Measurements from ENCODE around the gene FBXO47.
A peak's percentile ranks its signal among the peaks of the same experiment; 100 is the strongest.
"Not testable (repeated sequence)": the region's sequence is repeated elsewhere in the genome, so short reads cannot be mapped to it uniquely, and the experiment has no call there.

FBXO47 gene

DNA sequence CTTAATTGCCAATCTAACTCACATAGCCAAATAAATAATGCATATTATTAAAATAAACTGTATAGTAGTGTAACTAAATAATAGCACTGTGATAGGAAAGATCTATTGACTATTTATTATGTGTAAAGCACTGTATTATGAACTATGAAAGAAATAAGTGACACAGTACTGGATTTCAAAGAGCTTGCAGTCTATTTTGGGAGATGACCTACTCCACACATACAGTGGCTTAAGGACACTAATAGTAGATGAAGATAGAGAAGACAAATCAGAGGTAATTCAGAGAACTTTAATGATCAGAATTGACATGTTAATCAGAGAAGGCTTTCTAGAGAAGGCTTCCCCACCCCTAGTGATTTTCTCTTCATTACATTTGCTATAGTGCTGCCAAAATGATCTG, 27.2 kb downstream of the FBXO47 start:
- TF ChIP-seq, protein P1, sequence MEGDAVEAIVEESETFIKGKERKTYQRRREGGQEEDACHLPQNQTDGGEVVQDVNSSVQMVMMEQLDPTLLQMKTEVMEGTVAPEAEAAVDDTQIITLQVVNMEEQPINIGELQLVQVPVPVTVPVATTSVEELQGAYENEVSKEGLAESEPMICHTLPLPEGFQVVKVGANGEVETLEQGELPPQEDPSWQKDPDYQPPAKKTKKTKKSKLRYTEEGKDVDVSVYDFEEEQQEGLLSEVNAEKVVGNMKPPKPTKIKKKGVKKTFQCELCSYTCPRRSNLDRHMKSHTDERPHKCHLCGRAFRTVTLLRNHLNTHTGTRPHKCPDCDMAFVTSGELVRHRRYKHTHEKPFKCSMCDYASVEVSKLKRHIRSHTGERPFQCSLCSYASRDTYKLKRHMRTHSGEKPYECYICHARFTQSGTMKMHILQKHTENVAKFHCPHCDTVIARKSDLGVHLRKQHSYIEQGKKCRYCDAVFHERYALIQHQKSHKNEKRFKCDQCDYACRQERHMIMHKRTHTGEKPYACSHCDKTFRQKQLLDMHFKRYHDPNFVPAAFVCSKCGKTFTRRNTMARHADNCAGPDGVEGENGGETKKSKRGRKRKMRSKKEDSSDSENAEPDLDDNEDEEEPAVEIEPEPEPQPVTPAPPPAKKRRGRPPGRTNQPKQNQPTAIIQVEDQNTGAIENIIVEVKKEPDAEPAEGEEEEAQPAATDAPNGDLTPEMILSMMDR (IDR thresholded peaks at IDR 0.05): no peak
- DNase-seq (ENCODE audit: low spot score): no peak
- Histone ChIP-seq H3K4me3 (no peak overlapping the region), H3K27ac (no peak overlapping the region)

DNA sequence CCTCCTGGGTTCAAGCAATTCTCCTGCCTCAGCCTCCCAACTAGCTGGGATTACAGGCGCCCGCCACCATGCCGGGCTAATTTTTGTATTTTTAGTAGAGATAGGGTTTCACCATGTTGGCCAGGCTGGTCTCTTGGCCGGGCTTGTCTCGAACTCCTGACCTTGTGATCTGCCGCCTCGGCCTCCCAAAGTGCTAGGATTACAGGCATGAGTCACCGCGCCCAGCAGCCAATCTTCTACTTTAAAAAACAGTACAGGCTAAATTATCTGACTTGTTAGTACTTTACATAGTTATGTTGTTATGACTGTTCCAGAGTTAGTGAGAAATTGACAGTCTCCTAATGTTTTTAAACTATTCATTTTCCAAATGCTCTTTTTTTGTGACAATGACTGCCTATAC, 33.2 kb downstream of the FBXO47 start:
- H3K4me3 ChIP-seq; DNase-seq (ENCODE audit: low spot score): not testable (repeated sequence)
- peak overlapping the region; percentile 6 to 69 for H3K27ac ChIP-seq

DNA sequence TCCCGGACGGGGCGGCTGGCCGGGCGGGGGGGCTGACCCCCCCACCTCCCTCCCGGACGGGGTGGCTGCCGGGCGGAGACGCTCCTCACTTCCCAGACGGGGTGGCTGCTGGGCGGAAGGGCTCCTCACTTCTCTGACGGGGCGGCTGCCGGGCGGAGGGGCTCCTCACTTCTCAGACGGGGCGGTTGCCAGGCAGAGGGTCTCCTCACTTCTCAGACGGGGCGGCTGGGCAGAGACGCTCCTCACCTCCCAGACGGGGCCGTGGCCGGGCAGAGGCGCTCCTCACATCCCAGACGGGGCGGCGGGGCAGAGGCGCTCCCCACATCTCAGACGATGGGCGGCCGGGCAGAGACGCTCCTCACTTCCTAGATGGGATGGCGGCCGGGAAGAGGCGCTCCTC, 36.4 kb downstream of the FBXO47 start:
- H3K4me3 ChIP-seq; H3K27ac ChIP-seq; DNase-seq (ENCODE audit: low spot score): not testable (repeated sequence)

DNA sequence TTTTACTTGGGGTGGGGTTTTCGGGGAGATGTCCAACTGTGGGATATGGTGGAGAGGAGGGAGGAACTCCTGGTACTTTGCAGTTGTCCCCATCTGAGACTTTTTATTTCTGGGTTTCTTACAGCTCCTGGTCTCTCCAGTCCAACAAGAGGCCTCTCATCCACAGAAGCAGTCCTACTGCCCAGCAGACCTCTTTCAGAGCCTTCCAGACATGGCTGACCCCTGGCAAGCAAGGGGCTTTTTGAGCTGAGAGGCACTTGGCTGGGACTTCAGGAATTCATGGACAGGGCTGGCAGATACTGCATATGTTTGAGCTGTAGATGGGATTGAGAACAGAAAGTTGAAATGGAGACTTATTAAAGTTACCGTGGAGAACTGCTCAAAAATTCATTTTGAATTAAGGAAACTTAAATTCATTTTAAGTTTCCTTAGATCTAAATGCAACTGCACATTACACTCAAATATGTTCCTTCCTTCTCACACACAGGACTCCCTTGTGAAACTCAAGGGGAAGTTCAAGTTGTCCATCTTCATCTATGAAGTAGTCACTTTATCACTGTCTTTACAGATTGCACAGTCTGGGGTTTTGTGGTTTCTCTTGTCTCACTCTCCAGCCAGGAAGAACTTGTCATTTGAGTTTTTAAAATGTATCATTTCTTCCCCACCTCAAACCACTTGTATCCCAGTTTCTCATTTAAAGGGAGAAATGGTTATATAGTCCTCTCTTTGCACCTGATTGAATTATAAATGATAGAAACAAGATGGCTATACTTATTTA, 40.7 kb downstream of the FBXO47 start:
- DNase-seq (ENCODE audit: low spot score): no peak
- no peak overlapping the region for H3K4me3 ChIP-seq
- TF ChIP-seq, protein P1 (IDR thresholded peaks at IDR 0.05): no peak
- H3K27ac ChIP-seq: peak overlapping the region; percentile 59 to 64

DNA sequence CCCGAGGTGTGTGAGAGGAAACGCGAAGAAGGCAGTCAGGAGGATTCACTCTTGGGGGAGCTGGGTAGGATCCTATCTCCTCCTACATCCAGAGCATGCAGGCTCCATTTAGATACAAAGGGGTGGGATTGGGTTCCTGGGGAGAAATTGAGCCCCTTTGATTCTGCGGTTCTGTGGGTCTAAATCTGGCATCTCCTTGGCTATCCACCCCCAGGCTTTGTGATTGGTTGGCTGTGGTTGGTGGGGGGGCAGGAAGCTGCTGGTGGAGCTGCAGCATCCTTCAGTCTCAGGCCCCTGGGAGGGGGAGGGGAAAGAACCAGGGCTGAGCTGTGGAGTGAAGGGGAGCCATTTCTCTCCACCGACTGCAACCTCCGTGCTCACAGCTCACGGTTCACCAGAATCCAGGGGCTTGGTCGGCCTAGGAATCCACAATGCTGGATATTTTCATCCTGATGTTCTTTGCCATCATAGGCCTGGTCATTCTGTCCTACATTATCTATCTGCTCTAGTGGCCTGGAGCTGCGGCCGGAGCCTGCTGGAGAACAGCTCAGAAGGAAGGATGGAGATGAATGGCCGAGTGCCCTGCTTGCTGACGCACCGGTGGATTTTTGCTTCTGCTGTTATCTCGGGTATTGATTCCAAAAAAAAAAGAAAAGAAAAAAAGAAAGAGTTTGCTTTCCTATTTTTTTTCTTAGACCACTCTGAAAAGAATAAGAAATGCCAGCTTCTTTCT, 41.8 kb downstream of the FBXO47 start, which contains the start of gene LASP1NB:
LASP1NB (plus strand) TSS at position 352 of the 733 bp plus-strand sequence.
- Histone ChIP-seq H3K4me3 (peak within 1 kb of the TSS; percentile 36), H3K27ac (peak within 1 kb of the TSS; percentile 59 to 90)
- TF ChIP-seq, protein P1 (IDR thresholded peaks at IDR 0.05): no peak
- DNase-seq (ENCODE audit: low spot score): no peak

DNA sequence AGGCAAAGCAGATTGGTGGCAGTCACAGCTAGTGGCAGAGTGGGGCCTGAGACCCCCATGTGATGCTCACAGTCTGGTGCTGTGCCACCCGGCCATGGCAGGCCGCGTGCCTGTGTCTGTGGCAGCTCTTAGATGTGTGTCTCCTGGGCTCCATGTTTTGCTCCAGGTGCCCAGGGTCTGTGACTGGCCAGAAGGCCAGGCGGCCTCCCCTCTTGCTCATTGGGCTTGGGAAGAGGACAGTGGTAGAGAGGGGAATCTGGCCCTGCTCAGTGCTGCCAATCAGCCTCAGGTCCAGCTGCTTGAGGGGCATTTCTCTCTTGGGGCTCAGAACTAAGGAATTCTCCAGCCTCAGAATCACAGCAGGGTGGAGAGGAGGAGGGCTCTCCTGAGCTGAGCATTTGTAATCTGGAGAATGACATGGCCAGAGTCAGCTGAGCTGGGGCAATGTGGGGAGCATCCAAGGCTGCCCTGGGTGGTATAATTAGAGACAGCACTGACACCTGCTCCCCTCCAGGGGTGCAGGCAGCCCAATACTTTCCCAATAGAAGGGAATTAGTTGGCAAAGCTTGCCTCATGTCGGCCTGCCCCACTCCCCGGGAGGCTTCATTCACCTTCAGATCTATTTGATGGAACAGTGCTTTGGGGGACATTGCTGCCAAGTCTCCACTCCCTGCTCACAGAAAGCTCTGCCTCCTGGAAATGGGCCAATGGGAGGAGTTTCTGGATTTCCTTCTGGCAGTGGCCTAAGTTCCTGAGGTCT, 44.5 kb downstream of the FBXO47 start:
- TF ChIP-seq, protein P1 (IDR thresholded peaks at IDR 0.05): no peak
- DNase-seq (ENCODE audit: low spot score): no peak
- Histone ChIP-seq H3K4me3 (no peak overlapping the region), H3K27ac (peak overlapping the region; percentile 79 to 90)

DNA sequence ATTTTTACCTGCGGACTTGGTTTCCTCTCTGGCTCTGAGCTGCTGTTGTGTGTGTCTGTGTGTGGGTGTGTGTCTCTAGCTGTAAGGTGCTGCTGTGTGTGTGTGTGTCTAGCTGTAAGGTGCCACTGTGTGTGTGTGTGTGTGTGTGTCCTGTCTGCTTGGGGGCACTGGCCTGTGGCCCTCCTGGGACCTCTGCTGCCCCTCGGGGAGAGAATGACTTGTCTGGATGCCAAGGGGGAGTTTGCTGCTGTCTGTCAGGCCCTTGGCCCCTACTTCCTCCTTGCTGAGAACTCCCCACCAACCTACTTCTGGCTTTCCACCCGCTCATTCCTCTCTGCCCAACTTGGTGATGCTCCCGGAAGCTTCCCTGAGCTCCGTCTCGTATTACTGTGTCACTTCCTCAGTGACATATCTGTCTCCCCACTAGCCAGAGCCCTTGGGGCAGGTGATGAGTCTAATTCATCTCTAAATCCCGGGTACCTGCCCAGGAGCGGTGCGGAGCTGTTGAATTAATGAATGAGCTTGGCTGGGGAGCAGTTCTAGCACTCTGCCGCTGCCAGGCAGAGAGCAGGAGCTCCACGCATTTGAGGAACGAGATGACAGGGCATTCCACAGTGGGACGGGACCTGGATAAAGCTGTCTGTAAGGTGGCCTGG, 45.3 kb downstream of the FBXO47 start:
- peak overlapping the region; percentile 79 to 90 for H3K27ac ChIP-seq
- DNase-seq (ENCODE audit: low spot score): no peak
- H3K4me3 ChIP-seq: no peak overlapping the region
- TF ChIP-seq, protein P1 (IDR thresholded peaks at IDR 0.05): no peak
